ENCODE measurements around the gene SLC35G2.
"Not testable (repeated sequence)": the region's sequence is repeated elsewhere in the genome, so short reads cannot be mapped to it uniquely, and the experiment has no call there.

The SLC35G2 gene

DNA sequence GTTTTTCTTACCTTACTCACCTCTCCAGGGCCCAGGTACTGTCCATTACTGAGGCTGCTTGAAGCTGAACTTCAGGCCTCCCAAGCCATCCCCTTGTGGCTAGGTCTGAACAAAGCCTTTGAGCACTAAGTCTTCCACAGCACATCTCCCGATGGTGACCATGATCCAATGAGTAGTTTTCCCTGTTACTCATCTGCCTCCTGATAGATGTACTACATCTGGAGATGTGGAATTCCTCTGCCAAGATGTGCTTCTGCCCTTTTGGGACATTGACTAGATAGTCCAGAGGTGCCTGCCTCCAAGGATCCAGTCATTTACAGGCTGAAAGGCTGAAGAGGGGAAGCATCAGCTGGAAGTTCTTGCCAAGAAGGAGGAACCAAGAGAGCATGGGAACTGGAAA lies 28.9 kb upstream of the SLC35G2 start:
- no peaks in the 10 kb centered on the region for H3K4me1 ChIP-seq (ENCODE audit: insufficient read depth, insufficient read length)
- H3K4me3 ChIP-seq (ENCODE audit: insufficient read length, low read depth), result no peak overlapping the region
- no peaks in the 10 kb centered on the region for H3K9me3 ChIP-seq (ENCODE audit: insufficient read depth, low read length)
- no peak for DNase-seq (ENCODE audit: low read depth, low spot score)
- H3K9ac ChIP-seq (ENCODE audit: insufficient read length, low read depth), result no peak overlapping the region
- TF ChIP-seq YY1 (IDR thresholded peaks at IDR 0.05; ENCODE audit: insufficient read depth, insufficient read length) (no peak), SUZ12 (IDR thresholded peaks at IDR 0.05; ENCODE audit: extremely low read depth, insufficient read depth, insufficient read length) (no peak), ZNF274 (IDR thresholded peaks at IDR 0.05; ENCODE audit: low read depth, low read length) (no peak)
- no peaks in the 10 kb centered on the region for H3K27me3 ChIP-seq (ENCODE audit: insufficient read depth, insufficient read length)
- no peaks in the 10 kb centered on the region for H3K36me3 ChIP-seq (ENCODE audit: insufficient read depth, insufficient read length, low read length)

- Histone ChIP-seq H3K27me3 (ENCODE audit: insufficient read depth, insufficient read length) (no peaks in the 10 kb centered on the region), H3K4me3 (ENCODE audit: insufficient read length, low read depth) (no peak overlapping the region), H3K9me3 (ENCODE audit: insufficient read depth, low read length) (no peaks in the 10 kb centered on the region), H3K36me3 (ENCODE audit: insufficient read depth, insufficient read length, low read length) (no peaks in the 10 kb centered on the region), H3K4me1 (ENCODE audit: insufficient read depth, insufficient read length) (no peaks in the 10 kb centered on the region), H3K9ac (ENCODE audit: insufficient read length, low read depth) (no peak overlapping the region)
- no peak for DNase-seq (ENCODE audit: low read depth, low spot score)
- TF ChIP-seq ZNF274 (IDR thresholded peaks at IDR 0.05; ENCODE audit: low read depth, low read length), result no peak
- no peak for TF ChIP-seq YY1 (IDR thresholded peaks at IDR 0.05; ENCODE audit: insufficient read depth, insufficient read length)
- TF ChIP-seq SUZ12 (IDR thresholded peaks at IDR 0.05; ENCODE audit: extremely low read depth, insufficient read depth, insufficient read length), result no peak
Measured at GRCh38 chr3:136790786-136791185, 28.1 kb upstream of the SLC35G2 start.

- DNase-seq (ENCODE audit: low read depth, low spot score), result no peak
- Histone ChIP-seq H3K4me3 (ENCODE audit: insufficient read length, low read depth) (no peak overlapping the region), H3K27me3 (ENCODE audit: insufficient read depth, insufficient read length) (no peaks in the 10 kb centered on the region), H3K9ac (ENCODE audit: insufficient read length, low read depth) (no peak overlapping the region), H3K4me1 (ENCODE audit: insufficient read depth, insufficient read length) (no peaks in the 10 kb centered on the region), H3K9me3 (ENCODE audit: insufficient read depth, low read length) (no peaks in the 10 kb centered on the region), H3K36me3 (ENCODE audit: insufficient read depth, insufficient read length, low read length) (no peaks in the 10 kb centered on the region)
- TF ChIP-seq YY1 (IDR thresholded peaks at IDR 0.05; ENCODE audit: insufficient read depth, insufficient read length) (no peak), SUZ12 (IDR thresholded peaks at IDR 0.05; ENCODE audit: extremely low read depth, insufficient read depth, insufficient read length) (no peak), ZNF274 (IDR thresholded peaks at IDR 0.05; ENCODE audit: low read depth, low read length) (no peak)
Measured at GRCh38 chr3:136792556-136793330, 26.2 kb upstream of the SLC35G2 start.

DNA sequence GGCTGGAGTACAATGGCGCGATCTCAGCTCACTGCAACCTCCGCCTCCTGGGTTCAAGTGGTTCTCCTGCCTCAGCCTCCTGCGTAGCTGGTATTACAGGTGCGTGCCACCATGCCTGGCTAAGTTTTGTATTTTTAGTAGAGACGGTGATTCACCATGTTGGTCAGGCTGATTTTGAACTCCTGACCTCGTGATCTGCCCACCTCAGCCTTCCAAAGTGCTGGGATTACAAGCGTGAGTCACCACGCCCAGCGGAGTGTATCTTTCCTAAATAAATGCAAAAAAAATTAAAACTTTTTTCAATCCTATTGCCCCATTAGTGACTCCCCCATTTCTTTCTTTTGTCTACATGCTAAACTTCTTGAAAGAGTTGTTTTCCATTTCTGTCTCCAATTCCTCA lies 17.8 kb upstream of the SLC35G2 start:
- H3K36me3 ChIP-seq (ENCODE audit: insufficient read depth, insufficient read length, low read length); H3K9ac ChIP-seq (ENCODE audit: insufficient read length, low read depth); DNase-seq (ENCODE audit: low read depth, low spot score); H3K27me3 ChIP-seq (ENCODE audit: insufficient read depth, insufficient read length); H3K4me1 ChIP-seq (ENCODE audit: insufficient read depth, insufficient read length); H3K4me3 ChIP-seq (ENCODE audit: insufficient read length, low read depth); H3K9me3 ChIP-seq (ENCODE audit: insufficient read depth, low read length): not testable (repeated sequence)

- Histone ChIP-seq H3K36me3 (ENCODE audit: insufficient read depth, insufficient read length, low read length) (no peaks in the 10 kb centered on the region), H3K9ac (ENCODE audit: insufficient read length, low read depth) (no peak overlapping the region), H3K9me3 (ENCODE audit: insufficient read depth, low read length) (no peaks in the 10 kb centered on the region), H3K4me3 (ENCODE audit: insufficient read length, low read depth) (no peak overlapping the region), H3K27me3 (ENCODE audit: insufficient read depth, insufficient read length) (no peaks in the 10 kb centered on the region), H3K4me1 (ENCODE audit: insufficient read depth, insufficient read length) (no peaks in the 10 kb centered on the region)
- DNase-seq (ENCODE audit: low read depth, low spot score), result no peak
- no peak for TF ChIP-seq SUZ12 (IDR thresholded peaks at IDR 0.05; ENCODE audit: extremely low read depth, insufficient read depth, insufficient read length)
- TF ChIP-seq ZNF274 (IDR thresholded peaks at IDR 0.05; ENCODE audit: low read depth, low read length), result no peak
- no peak for TF ChIP-seq YY1 (IDR thresholded peaks at IDR 0.05; ENCODE audit: insufficient read depth, insufficient read length)
Measured at GRCh38 chr3:136802481-136802996, 16.4 kb upstream of the SLC35G2 start.

DNA sequence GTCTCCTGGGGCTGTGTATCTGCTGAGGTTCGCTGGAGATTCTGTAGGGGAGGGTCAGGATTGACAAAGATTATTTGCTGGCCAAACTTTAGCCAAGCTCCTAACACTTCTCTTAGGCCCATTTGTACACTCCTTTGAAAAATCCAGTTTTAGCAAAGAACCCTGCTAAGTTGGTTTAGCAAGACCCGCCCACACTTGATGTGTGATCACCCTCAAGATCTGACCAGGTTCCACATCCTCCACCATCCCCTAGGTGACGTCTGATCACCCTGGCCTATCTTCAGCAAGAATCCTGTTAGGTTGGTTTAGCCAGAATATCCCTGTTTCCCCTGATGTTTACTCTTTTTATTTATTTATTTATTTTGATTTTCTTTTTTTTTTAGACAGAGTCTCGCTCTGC lies 14.8 kb upstream of the SLC35G2 start:
- H3K27me3 ChIP-seq (ENCODE audit: insufficient read depth, insufficient read length), result no peaks in the 10 kb centered on the region
- H3K36me3 ChIP-seq (ENCODE audit: insufficient read depth, insufficient read length, low read length), result no peaks in the 10 kb centered on the region
- no peaks in the 10 kb centered on the region for H3K9me3 ChIP-seq (ENCODE audit: insufficient read depth, low read length)
- no peak overlapping the region for H3K9ac ChIP-seq (ENCODE audit: insufficient read length, low read depth)
- no peaks in the 10 kb centered on the region for H3K4me1 ChIP-seq (ENCODE audit: insufficient read depth, insufficient read length)
- TF ChIP-seq SUZ12 (IDR thresholded peaks at IDR 0.05; ENCODE audit: extremely low read depth, insufficient read depth, insufficient read length) (no peak), ZNF274 (IDR thresholded peaks at IDR 0.05; ENCODE audit: low read depth, low read length) (no peak), YY1 (IDR thresholded peaks at IDR 0.05; ENCODE audit: insufficient read depth, insufficient read length) (no peak)
- DNase-seq (ENCODE audit: low read depth, low spot score), result no peak
- H3K4me3 ChIP-seq (ENCODE audit: insufficient read length, low read depth), result no peak overlapping the region

DNA sequence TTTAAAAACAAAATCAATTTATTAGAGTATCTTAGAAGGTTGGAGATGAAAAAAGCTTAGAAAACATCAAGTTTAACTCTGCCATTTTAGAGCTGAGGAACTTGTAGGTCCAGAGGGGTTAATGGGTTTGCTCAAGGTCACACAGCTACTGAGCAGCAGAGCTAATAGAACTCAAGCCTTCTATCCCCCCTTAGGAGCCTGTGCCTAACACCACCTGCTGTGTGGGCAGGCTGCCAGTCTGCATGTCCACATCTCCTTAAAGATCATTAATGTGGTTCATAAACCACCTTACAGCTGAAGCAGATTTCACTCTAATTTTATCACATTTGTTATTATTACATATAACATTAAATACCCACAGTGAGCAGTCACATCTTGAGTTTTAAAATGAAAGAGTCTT lies 14.1 kb upstream of the SLC35G2 start:
- H3K36me3 ChIP-seq (ENCODE audit: insufficient read depth, insufficient read length, low read length), result no peaks in the 10 kb centered on the region
- DNase-seq (ENCODE audit: low read depth, low spot score), result no peak
- TF ChIP-seq YY1 (IDR thresholded peaks at IDR 0.05; ENCODE audit: insufficient read depth, insufficient read length), result no peak
- TF ChIP-seq ZNF274 (IDR thresholded peaks at IDR 0.05; ENCODE audit: low read depth, low read length), result no peak
- TF ChIP-seq SUZ12 (IDR thresholded peaks at IDR 0.05; ENCODE audit: extremely low read depth, insufficient read depth, insufficient read length), result no peak
- no peaks in the 10 kb centered on the region for H3K27me3 ChIP-seq (ENCODE audit: insufficient read depth, insufficient read length)
- H3K9me3 ChIP-seq (ENCODE audit: insufficient read depth, low read length), result no peaks in the 10 kb centered on the region
- H3K4me1 ChIP-seq (ENCODE audit: insufficient read depth, insufficient read length), result no peaks in the 10 kb centered on the region
- no peak overlapping the region for H3K4me3 ChIP-seq (ENCODE audit: insufficient read length, low read depth)
- no peak overlapping the region for H3K9ac ChIP-seq (ENCODE audit: insufficient read length, low read depth)

Measured in NT2/D1 (cell line).